B cell (primary cell): ENCODE data around the gene AVP. TPM values are rescaled to one million over a fixed set of nuclear protein-coding genes. Genes with fewer than 3 reads are reported as not detected.
A peak's percentile ranks its signal among the peaks of the same experiment; 100 is the strongest.

Experiments used
- ATAC-seq: fragments of 200-7000 bp; cut with Tn5 transposase; one replicate; pipeline ENCODE4 v1.10.0; 2021; ENCODE audit warnings: low read depth, mild to moderate bottlenecking, moderate number of reproducible peaks, moderate library complexity
- CTCF ChIA-PET: fragments of 350-600 bp; sonication (Branson Sonifier 250); formaldehyde crosslinking; loops from one replicate; lab custom pipeline; 2021; ENCODE audit warnings: antibody characterized with exemption, inconsistent platforms; lab: Charles Lee
- POLR2A ChIA-PET: fragments of 350-600 bp; sonication (Branson Sonifier 250); formaldehyde crosslinking; loops from one replicate; lab custom pipeline; 2021; ENCODE audit warnings: antibody characterized with exemption; lab: Charles Lee
- DNase-seq: peaks from one replicate; pipeline ENCODE4 v3.0.0; 2013
- H2AFZ ChIP-seq: 2 replicates; pipeline ENCODE4 v1.6.1; 2012; ENCODE audit warnings: mild to moderate bottlenecking, low read depth, low read length; ENCODE audit not compliant: insufficient read depth, poor library complexity, severe bottlenecking
- H3K27ac ChIP-seq, 2 donors: 1 replicate in 1 of 2; 2 replicates in 1 of 2; pipeline ENCODE4 v1.5.1; 2012 to 2013; ENCODE audit warnings: low read length in 2 of 2, mild to moderate bottlenecking in 2 of 2, moderate library complexity in 1 of 2
- H3K27me3 ChIP-seq, 4 experiments: fragments of 200-600 bp in 1 of 4; sonication (generic) in 1 of 4; replicated peaks in 1 of 4; 1 replicate in 2 of 4; 2 replicates in 2 of 4; pipeline versions ENCODE4 v1.6.1 to v1.7.0; 2013 to 2016; ENCODE audit warnings: low read length in 3 of 4, mild to moderate bottlenecking in 2 of 4, mixed read lengths in 1 of 4, moderate library complexity in 1 of 4; ENCODE audit not compliant: insufficient read depth in 4 of 4, control insufficient read depth in 3 of 4; ENCODE audit errors: control extremely low read depth in 1 of 4
- H3K36me3 ChIP-seq, 2 experiments: replicated peaks in 1 of 2; 1 replicate in 1 of 2; 2 replicates in 1 of 2; pipeline versions ENCODE4 v1.6.1 to v1.7.1; 2013; ENCODE audit warnings: low read length in 1 of 2; ENCODE audit not compliant: insufficient read depth in 2 of 2, control insufficient read depth in 1 of 2; ENCODE audit errors: control extremely low read depth in 1 of 2, extremely low read depth in 1 of 2
- H3K4me1 ChIP-seq, 2 donors: fragments of 200-600 bp in 1 of 2; sonication (generic) in 1 of 2; 1 replicate in 1 of 2; 2 replicates in 1 of 2; pipeline versions ENCODE4 v1.5.1 to v1.6.1; 2013 to 2017; ENCODE audit warnings: low read length in 2 of 2; ENCODE audit not compliant: control insufficient read depth in 2 of 2, insufficient read depth in 2 of 2
- H3K4me2 ChIP-seq: replicated peaks from 2 replicates; pipeline ENCODE3; 2012; ENCODE audit warnings: mild to moderate bottlenecking, low read depth, low read length; ENCODE audit not compliant: poor library complexity, severe bottlenecking
- H3K4me3 ChIP-seq, 5 experiments: fragments of 200-600 bp in 1 of 5; sonication (generic) in 1 of 5; 1 replicate in 3 of 5; 2 replicates in 2 of 5; pipeline versions ENCODE4 v1.5.1 to v1.7.0; 2011 to 2016; ENCODE audit warnings: low read length in 4 of 5, mild to moderate bottlenecking in 4 of 5, low read depth in 2 of 5, control low read depth in 1 of 5, moderate library complexity in 1 of 5; ENCODE audit not compliant: insufficient read depth in 1 of 5; ENCODE audit errors: control extremely low read depth in 1 of 5, extremely low read depth in 1 of 5
- H3K79me2 ChIP-seq: fragments of 200-600 bp; sonication (generic); one replicate; pipeline ENCODE4 v1.6.0; 2016; ENCODE audit warnings: low read length; ENCODE audit not compliant: control insufficient read depth, insufficient read depth
- H3K9ac ChIP-seq: fragments of 200-600 bp; sonication (generic); 2 replicates; pipeline ENCODE4 v1.6.1; 2017; ENCODE audit warnings: mild to moderate bottlenecking, low read length, moderate library complexity
- H3K9me3 ChIP-seq, 3 donors: one replicate each; pipeline versions ENCODE4 v1.6.1 to v1.7.1; 2013; ENCODE audit warnings: low read length in 2 of 3; ENCODE audit not compliant: control insufficient read depth in 2 of 3, insufficient read depth in 1 of 3; ENCODE audit errors: control extremely low read depth in 1 of 3
- H4K20me1 ChIP-seq: 2 replicates; pipeline ENCODE4 v1.6.0; 2012; ENCODE audit warnings: mild to moderate bottlenecking, low read length; ENCODE audit not compliant: insufficient read depth, control insufficient read depth, poor library complexity, severe bottlenecking
- H3K27ac Mint-ChIP-seq: one replicate; pipeline ENCODE4 v1.8.0; 2021; ENCODE audit warnings: mixed read lengths
- H3K27me3 Mint-ChIP-seq: one replicate; pipeline ENCODE4 v1.8.0; 2021; ENCODE audit warnings: mixed read lengths
- H3K4me1 Mint-ChIP-seq: one replicate; pipeline ENCODE4 v1.8.0; 2021; ENCODE audit warnings: mixed read lengths
- H3K4me3 Mint-ChIP-seq: one replicate; pipeline ENCODE4 v1.8.0; 2021; ENCODE audit warnings: mixed read lengths
- H3K9me3 Mint-ChIP-seq: one replicate; pipeline ENCODE4 v1.8.0; 2022; ENCODE audit warnings: mixed read lengths; ENCODE audit not compliant: insufficient read depth
- CTCF ChIP-seq: fragments of 200-600 bp; IDR thresholded peaks from one replicate; pipeline ENCODE4 v1.8.0; 2022; ENCODE audit warnings: antibody characterized with exemption, mild to moderate bottlenecking
- EZH2 ChIP-seq: IDR thresholded peaks from 2 replicates; pipeline ENCODE4 v1.6.1; 2012; ENCODE audit warnings: borderline replicate concordance, low read depth, mild to moderate bottlenecking, moderate library complexity, low read length; ENCODE audit not compliant: insufficient read depth, poor library complexity, severe bottlenecking
- WGBS: methylation state at CpG from one replicate; pipeline ENCODE4 v1.1.5; 2013; ENCODE audit warnings: missing lambda C conversion rate; ENCODE audit not compliant: insufficient coverage; 5-methylcytosine and 5-hydroxymethylcytosine counted together
- intact Hi-C: fragments of 100-400 bp; cut with micrococcal nuclease; formaldehyde crosslinking; loops from one replicate; pipeline ENCODE4 v1.10.0; 2022
- polyA plus RNA-seq: library from polyadenylated mRNA; depleted of rRNA; stranded (reverse); fragments of >200 nt; gene quantifications from 2 replicates; pipeline ENCODE4 v1.2.3, GENCODE V29; 2012
- total RNA-seq, 2 donors: library from RNA; stranded (reverse); fragments of 120-200 nt in 1 of 2; gene quantifications; 1 replicate in 1 of 2; 2 replicates in 1 of 2; pipeline versions ENCODE4 v1.2.3 to v1.2.4, GENCODE V29; 2013 to 2022

The AVP gene
- total and polyA plus RNA-seq, 2 donors (not counting 1 experiment from before 2014, with no cell fraction given): 4.5 TPM; not detected in 1

- peak overlapping the region in 4 of 5 experiments; percentile 40 to 70 (median 56) for H3K4me3 ChIP-seq
- peak overlapping the region; percentile 74 for H3K9ac ChIP-seq
- CTCF ChIA-PET: interaction anchor here (0.7 to 5.2 kb wide), 3 partner anchors 19 to 620 kb away, joined by 4 to 43 read pairs (median 18); no protein-coding TSS in a partner anchor
- no peaks in the 10 kb centered on the region for H3K36me3 ChIP-seq
- peak overlapping the region; percentile 83 for H2AFZ ChIP-seq
- ATAC-seq: no peak
- peak overlapping the region; percentile 90 for H3K4me2 ChIP-seq
- peaks cover 15 to 19% of the 10 kb centered on the region in 2 donors for H3K4me1 ChIP-seq
- peak overlapping the region in 1 of 2 donors; percentile 62 for H3K27ac ChIP-seq
- intact Hi-C loops: loop anchor here (1.0 to 10.0 kb wide), 4 partner anchors 19 to 82 kb away; partner anchors contain the start of genes FASTKD5 and UBOX5
- TF ChIP-seq CTCF (no peak), EZH2 (no peak)
- H3K9me3 ChIP-seq: peaks cover 0 to 8% (median 0%) of the 10 kb centered on the region in 3 donors
- H3K27me3 ChIP-seq: peaks cover 0 to 30% (median 5%) of the 10 kb centered on the region in 4 experiments
- no peak for DNase-seq
- Mint-ChIP-seq H3K27ac (peak overlapping the region; percentile 81), H3K4me1 (peaks cover 23% of the 10 kb centered on the region), H3K4me3 (peak overlapping the region; percentile 81), H3K9me3 (no peaks in the 10 kb centered on the region), H3K27me3 (peaks cover 11% of the 10 kb centered on the region)
- H4K20me1 ChIP-seq: no peaks in the 10 kb centered on the region
- peaks cover 6% of the 10 kb centered on the region for H3K79me2 ChIP-seq
- POLR2A ChIA-PET: interaction anchor here (0.6 to 2.1 kb wide), 3 partner anchors 20 to 27 kb away, joined by 3 to 8 read pairs (median 5); no protein-coding TSS in a partner anchor
- WGBS: 87% methylated on average over 22 of the region's 22 CpGs
Measured at GRCh38 chr20:3072530-3073250, 11.8 kb downstream of the AVP start.
